ENCODE measurements around the gene B3GALT5. TPM values are rescaled to one million over a fixed set of nuclear protein-coding genes. Genes with fewer than 3 reads are reported as not detected.

B3GALT5 gene
- total and polyA plus RNA-seq, 2 experiments from 2014 or later: 3.1 to 7.0 TPM

DNA sequence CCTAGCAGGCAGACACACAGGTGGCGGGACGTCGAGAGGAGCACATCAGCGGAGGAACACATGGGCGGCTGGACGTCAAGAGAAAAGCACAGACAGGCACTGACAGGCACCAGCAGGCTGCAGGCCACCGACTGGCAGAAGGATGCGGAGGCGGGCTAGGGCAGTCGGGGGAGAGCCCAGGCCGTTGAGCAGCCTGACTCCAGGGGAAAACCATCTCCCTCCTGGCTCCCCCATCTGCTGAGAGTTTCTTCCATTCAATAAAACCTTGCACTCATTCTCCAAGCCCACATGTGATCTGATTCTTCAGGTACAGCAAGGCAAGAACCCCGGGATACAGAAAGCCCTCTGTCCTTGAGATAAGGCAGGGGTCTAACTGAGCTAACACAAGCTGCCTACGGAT is 25.5 kb downstream of the B3GALT5 start:
- Histone ChIP-seq H3K4me3 (no peak overlapping the region), H3K79me2 (peaks cover 12% of the 10 kb centered on the region), H3K9me2 (replicated peaks; ENCODE audit: insufficient read depth) (no peaks in the 10 kb centered on the region), H3K4me1 (ENCODE audit: insufficient read depth) (peaks cover 22% of the 10 kb centered on the region), H3K36me3 (replicated peaks; ENCODE audit: insufficient read depth, low read depth) (no peaks in the 10 kb centered on the region), H3K27ac (peak overlapping the region; percentile 90), H2AFZ (no peak overlapping the region), H3K9me3 (ENCODE audit: low read depth) (no peaks in the 10 kb centered on the region), H3K27me3 (no peaks in the 10 kb centered on the region), H3K4me2 (peak overlapping the region; percentile 52), H4K20me1 (ENCODE audit: insufficient read depth, poor library complexity, severe bottlenecking) (no peaks in the 10 kb centered on the region)
- 82% methylated on average over 13 of the region's 13 CpGs for WGBS (ENCODE audit: low lambda C conversion rate, missing lambda C conversion rate)
- TF ChIP-seq, protein P1, sequence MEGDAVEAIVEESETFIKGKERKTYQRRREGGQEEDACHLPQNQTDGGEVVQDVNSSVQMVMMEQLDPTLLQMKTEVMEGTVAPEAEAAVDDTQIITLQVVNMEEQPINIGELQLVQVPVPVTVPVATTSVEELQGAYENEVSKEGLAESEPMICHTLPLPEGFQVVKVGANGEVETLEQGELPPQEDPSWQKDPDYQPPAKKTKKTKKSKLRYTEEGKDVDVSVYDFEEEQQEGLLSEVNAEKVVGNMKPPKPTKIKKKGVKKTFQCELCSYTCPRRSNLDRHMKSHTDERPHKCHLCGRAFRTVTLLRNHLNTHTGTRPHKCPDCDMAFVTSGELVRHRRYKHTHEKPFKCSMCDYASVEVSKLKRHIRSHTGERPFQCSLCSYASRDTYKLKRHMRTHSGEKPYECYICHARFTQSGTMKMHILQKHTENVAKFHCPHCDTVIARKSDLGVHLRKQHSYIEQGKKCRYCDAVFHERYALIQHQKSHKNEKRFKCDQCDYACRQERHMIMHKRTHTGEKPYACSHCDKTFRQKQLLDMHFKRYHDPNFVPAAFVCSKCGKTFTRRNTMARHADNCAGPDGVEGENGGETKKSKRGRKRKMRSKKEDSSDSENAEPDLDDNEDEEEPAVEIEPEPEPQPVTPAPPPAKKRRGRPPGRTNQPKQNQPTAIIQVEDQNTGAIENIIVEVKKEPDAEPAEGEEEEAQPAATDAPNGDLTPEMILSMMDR (IDR thresholded peaks at IDR 0.05; ENCODE audit: poor library complexity): no peak
- TF ChIP-seq EZH2phosphoT487 (IDR thresholded peaks at IDR 0.05; ENCODE audit: low read depth, severe bottlenecking, unreplicated experiment) (no peak), EZH2 (IDR thresholded peaks at IDR 0.05; ENCODE audit: borderline replicate concordance) (no peak)
- DNase-seq (ENCODE audit: low spot score): no peak

DNA sequence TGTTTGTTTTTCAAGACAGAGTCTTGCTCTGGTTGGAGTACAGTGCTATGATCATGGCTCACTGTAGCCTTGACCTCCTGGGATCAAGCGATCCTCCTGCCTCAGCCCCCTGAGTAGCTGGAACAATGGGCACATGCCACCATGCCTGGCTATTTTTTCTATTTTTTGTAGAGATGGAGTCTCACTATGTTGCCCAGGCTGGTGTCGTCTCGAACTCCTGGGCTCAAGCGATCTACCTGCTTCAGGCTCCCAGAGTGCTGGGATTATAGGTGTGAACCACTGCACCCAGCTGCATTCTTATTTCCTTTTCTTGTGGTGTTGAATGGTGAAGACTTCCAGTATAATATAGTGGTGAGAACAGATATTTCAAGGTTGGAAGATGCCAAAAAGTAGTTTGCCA is 28.0 kb downstream of the B3GALT5 start:
- no peaks in the 10 kb centered on the region for H3K36me3 ChIP-seq (replicated peaks; ENCODE audit: insufficient read depth, low read depth)
- no peak overlapping the region for H3K4me2 ChIP-seq
- 98% methylated on average over 4 of the region's 4 CpGs for WGBS (ENCODE audit: low lambda C conversion rate, missing lambda C conversion rate)
- peaks cover 6% of the 10 kb centered on the region for H3K79me2 ChIP-seq
- no peak overlapping the region for H3K27ac ChIP-seq
- no peak overlapping the region for H2AFZ ChIP-seq
- no peaks in the 10 kb centered on the region for H3K27me3 ChIP-seq
- no peaks in the 10 kb centered on the region for H3K9me3 ChIP-seq (ENCODE audit: low read depth)
- TF ChIP-seq, protein P1 (IDR thresholded peaks at IDR 0.05; ENCODE audit: poor library complexity): no peak
- no peak for TF ChIP-seq EZH2 (IDR thresholded peaks at IDR 0.05; ENCODE audit: borderline replicate concordance)
- TF ChIP-seq EZH2phosphoT487 (IDR thresholded peaks at IDR 0.05; ENCODE audit: low read depth, severe bottlenecking, unreplicated experiment): no peak
- H3K9me2 ChIP-seq (replicated peaks; ENCODE audit: insufficient read depth): no peaks in the 10 kb centered on the region
- DNase-seq (ENCODE audit: low spot score): no peak
- no peaks in the 10 kb centered on the region for H4K20me1 ChIP-seq (ENCODE audit: insufficient read depth, poor library complexity, severe bottlenecking)
- peaks cover 24% of the 10 kb centered on the region for H3K4me1 ChIP-seq (ENCODE audit: insufficient read depth)
- no peak overlapping the region for H3K4me3 ChIP-seq

DNA sequence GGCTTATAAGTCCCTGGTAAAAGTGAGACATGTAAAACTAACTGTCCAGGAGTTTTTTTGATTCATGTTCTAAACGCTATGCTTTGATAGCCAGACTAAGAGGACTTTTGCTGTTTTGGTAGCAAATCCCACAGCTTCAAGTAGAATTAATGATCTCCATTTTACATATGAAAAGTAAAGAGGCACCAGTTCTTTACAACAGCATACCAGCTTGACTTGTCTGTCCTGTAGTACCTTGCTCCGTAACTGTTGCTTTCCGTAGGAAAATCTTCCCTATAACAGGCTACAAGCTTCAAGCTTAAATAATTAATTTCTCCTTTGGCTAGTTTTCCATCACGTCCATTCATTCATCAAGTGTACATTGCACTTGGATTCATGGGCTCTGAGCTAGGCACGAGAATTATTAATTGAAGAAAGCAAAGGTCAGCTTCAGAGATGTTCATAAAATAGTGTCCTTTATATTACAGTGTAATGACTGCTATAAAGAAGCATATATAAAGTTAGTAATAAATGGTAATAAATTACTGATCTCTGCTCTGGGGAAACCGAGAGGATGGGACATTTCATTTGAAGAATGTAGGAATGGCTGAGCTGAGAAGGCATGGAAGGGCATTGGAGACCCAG is 29.2 kb downstream of the B3GALT5 start:
- Histone ChIP-seq H3K4me3 (no peak overlapping the region), H3K27me3 (no peaks in the 10 kb centered on the region), H2AFZ (no peak overlapping the region), H3K9me3 (ENCODE audit: low read depth) (no peaks in the 10 kb centered on the region), H3K9me2 (replicated peaks; ENCODE audit: insufficient read depth) (no peaks in the 10 kb centered on the region), H3K79me2 (peaks cover 2% of the 10 kb centered on the region), H3K4me1 (ENCODE audit: insufficient read depth) (peaks cover 24% of the 10 kb centered on the region), H3K27ac (no peak overlapping the region), H3K36me3 (replicated peaks; ENCODE audit: insufficient read depth, low read depth) (no peaks in the 10 kb centered on the region), H4K20me1 (ENCODE audit: insufficient read depth, poor library complexity, severe bottlenecking) (no peaks in the 10 kb centered on the region), H3K4me2 (no peak overlapping the region)
- TF ChIP-seq EZH2phosphoT487 (IDR thresholded peaks at IDR 0.05; ENCODE audit: low read depth, severe bottlenecking, unreplicated experiment) (no peak), EZH2 (IDR thresholded peaks at IDR 0.05; ENCODE audit: borderline replicate concordance) (no peak)
- TF ChIP-seq, protein P1 (IDR thresholded peaks at IDR 0.05; ENCODE audit: poor library complexity): no peak
- WGBS (ENCODE audit: low lambda C conversion rate, missing lambda C conversion rate): 72% methylated on average over 6 of the region's 6 CpGs
- DNase-seq (ENCODE audit: low spot score): no peak
